Spleen (tissue), 7 donors: ENCODE measurements around the gene CREB3.

Experiments
- CTCF ChIP-seq, 11 experiments: fragments of 200-600 bp in 7 of 11; fragments of 450-650 bp in 4 of 11; sonication (generic) in 4 of 11; IDR thresholded peaks in 8 of 11; conservative IDR thresholded peaks in 3 of 11; 1 replicate in 7 of 11; 2 replicates in 4 of 11; pipeline versions ENCODE4 v1.4.0 to v1.8.0; 2016 to 2021; ENCODE audit warnings: antibody characterized with exemption in 11 of 11, inconsistent platforms in 4 of 11, mild to moderate bottlenecking in 1 of 11
- POLR2A ChIP-seq, 3 donors: fragments of 450-650 bp; IDR thresholded peaks; one replicate each; pipeline ENCODE4 v1.5.1; 2017; ENCODE audit warnings: antibody characterized with exemption in 3 of 3, mild to moderate bottlenecking in 1 of 3
- POLR2AphosphoS5 ChIP-seq, 3 donors: sonication (generic); formaldehyde crosslinking; IDR thresholded peaks; one replicate each; pipeline ENCODE4 v1.5.1; 2017; ENCODE audit warnings: antibody characterized with exemption in 3 of 3
- donor health status: DM: no; HTN: no; CAD: no; lungs with moderate emphysema.
- donor health status: DM: no; HTN: no; CAD: no.
- donor health status: DM: no; HTN: no; CAD: no.

DNA sequence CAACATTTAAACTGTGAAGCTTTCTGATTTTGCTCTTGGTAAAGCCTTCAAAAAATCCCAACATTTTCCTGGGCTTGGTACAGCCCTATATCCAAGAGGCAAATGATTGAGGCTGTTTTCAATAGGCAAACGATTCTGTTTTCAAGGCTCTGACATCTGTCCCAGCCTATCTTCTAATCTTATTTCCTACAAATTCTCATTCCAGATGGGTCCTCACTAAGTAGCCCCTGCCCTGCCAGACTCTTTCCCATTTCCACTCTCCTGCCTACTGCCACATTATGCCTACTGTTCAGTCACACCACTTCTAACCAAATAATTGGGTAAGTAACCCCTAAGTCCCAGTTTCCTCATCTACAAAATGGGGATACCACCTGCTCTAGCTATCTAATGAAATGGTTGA lies 13.1 kb downstream of the CREB3 start:
- TF ChIP-seq POLR2AphosphoS5 (IDR thresholded peaks at IDR 0.05), result no peak
- no peak for TF ChIP-seq CTCF (IDR thresholded peaks at IDR 0.05 in 8 of 11, conservative IDR thresholded peaks at IDR 0.05 in 3 of 11)
- no peak for TF ChIP-seq POLR2A (IDR thresholded peaks at IDR 0.05)
